NCI-H187 (cell line): ENCODE measurements around the gene NCAM1.
A peak's percentile ranks its signal among the peaks of the same experiment; 100 is the strongest.

Experiments
- DNase-seq, 2 experiments: peaks; one replicate each; lab custom pipeline; 2025; lab: John Stamatoyannopoulos, UW

The NCAM1 gene

GRCh38 chr11:113133071-113133470 is 171.9 kb downstream of the NCAM1 start:
- DNase-seq = no peak

- no peak for DNase-seq
These were observed 173.4 kb downstream of the NCAM1 start for GRCh38 chr11:113134626-113135025.

- no peak for DNase-seq
These were observed 176.7 kb downstream of the NCAM1 start for GRCh38 chr11:113137713-113138529.

GRCh38 chr11:113138731-113139130 is 177.5 kb downstream of the NCAM1 start:
- no peak for DNase-seq

- DNase-seq = no peak
These were observed 179.8 kb downstream of the NCAM1 start for GRCh38 chr11:113141010-113141409.

GRCh38 chr11:113142508-113142907 is 181.3 kb downstream of the NCAM1 start:
- DNase-seq = no peak

- DNase-seq = peak in 1 of 2 experiments; percentile 6
These were observed 186.0 kb downstream of the NCAM1 start for GRCh38 chr11:113147249-113147648.

GRCh38 chr11:113148076-113148475 is 186.9 kb downstream of the NCAM1 start:
- no peak for DNase-seq

GRCh38 chr11:113148652-113149051 is 187.4 kb downstream of the NCAM1 start:
- no peak for DNase-seq

GRCh38 chr11:113151521-113151920 is 190.3 kb downstream of the NCAM1 start:
- DNase-seq = no peak

GRCh38 chr11:113152500-113152899 is 191.3 kb downstream of the NCAM1 start:
- no peak for DNase-seq

GRCh38 chr11:113153847-113154246 is 192.6 kb downstream of the NCAM1 start:
- DNase-seq = no peak

GRCh38 chr11:113159988-113160807 is 199.0 kb downstream of the NCAM1 start:
- no peak for DNase-seq

- DNase-seq = no peak
These were observed 199.5 kb downstream of the NCAM1 start for GRCh38 chr11:113160808-113161124.

GRCh38 chr11:113161711-113162591 is 200.7 kb downstream of the NCAM1 start:
- DNase-seq = no peak

- DNase-seq = peak in 1 of 2 experiments; percentile 15
These were observed 201.4 kb downstream of the NCAM1 start for GRCh38 chr11:113162592-113162962.

- no peak for DNase-seq
These were observed 202.2 kb downstream of the NCAM1 start for GRCh38 chr11:113163291-113164030.

GRCh38 chr11:113166280-113166679 is 205.1 kb downstream of the NCAM1 start:
- no peak for DNase-seq

- peak in 1 of 2 experiments; percentile 2 for DNase-seq
These were observed 206.4 kb downstream of the NCAM1 start for GRCh38 chr11:113167599-113167998.

GRCh38 chr11:113168354-113169342 is 207.4 kb downstream of the NCAM1 start:
- DNase-seq = no peak
